B cell (primary cell): ENCODE results near the gene PHF11. TPM values are rescaled to one million over a fixed set of nuclear protein-coding genes. Genes with fewer than 3 reads are reported as not detected.

Experiments
- ATAC-seq: fragments of 200-7000 bp; cut with Tn5 transposase; one replicate; pipeline ENCODE4 v1.10.0; 2021; ENCODE audit warnings: low read depth, mild to moderate bottlenecking, moderate number of reproducible peaks, moderate library complexity
- CTCF ChIA-PET: fragments of 350-600 bp; sonication (Branson Sonifier 250); formaldehyde crosslinking; loops from one replicate; lab custom pipeline; 2021; ENCODE audit warnings: antibody characterized with exemption, inconsistent platforms; lab: Charles Lee
- POLR2A ChIA-PET: fragments of 350-600 bp; sonication (Branson Sonifier 250); formaldehyde crosslinking; loops from one replicate; lab custom pipeline; 2021; ENCODE audit warnings: antibody characterized with exemption; lab: Charles Lee
- DNase-seq: peaks from one replicate; pipeline ENCODE4 v3.0.0; 2013
- H2AFZ ChIP-seq: 2 replicates; pipeline ENCODE4 v1.6.1; 2012; ENCODE audit warnings: mild to moderate bottlenecking, low read depth, low read length; ENCODE audit not compliant: insufficient read depth, poor library complexity, severe bottlenecking
- H3K27ac ChIP-seq, 2 donors: 1 replicate in 1 of 2; 2 replicates in 1 of 2; pipeline ENCODE4 v1.5.1; 2012 to 2013; ENCODE audit warnings: low read length in 2 of 2, mild to moderate bottlenecking in 2 of 2, moderate library complexity in 1 of 2
- H3K27me3 ChIP-seq, 4 experiments: fragments of 200-600 bp in 1 of 4; sonication (generic) in 1 of 4; replicated peaks in 1 of 4; 1 replicate in 2 of 4; 2 replicates in 2 of 4; pipeline versions ENCODE4 v1.6.1 to v1.7.0; 2013 to 2016; ENCODE audit warnings: low read length in 3 of 4, mild to moderate bottlenecking in 2 of 4, mixed read lengths in 1 of 4, moderate library complexity in 1 of 4; ENCODE audit not compliant: insufficient read depth in 4 of 4, control insufficient read depth in 3 of 4; ENCODE audit errors: control extremely low read depth in 1 of 4
- H3K36me3 ChIP-seq, 2 experiments: replicated peaks in 1 of 2; 1 replicate in 1 of 2; 2 replicates in 1 of 2; pipeline versions ENCODE4 v1.6.1 to v1.7.1; 2013; ENCODE audit warnings: low read length in 1 of 2; ENCODE audit not compliant: insufficient read depth in 2 of 2, control insufficient read depth in 1 of 2; ENCODE audit errors: control extremely low read depth in 1 of 2, extremely low read depth in 1 of 2
- H3K4me1 ChIP-seq, 2 donors: fragments of 200-600 bp in 1 of 2; sonication (generic) in 1 of 2; 1 replicate in 1 of 2; 2 replicates in 1 of 2; pipeline versions ENCODE4 v1.5.1 to v1.6.1; 2013 to 2017; ENCODE audit warnings: low read length in 2 of 2; ENCODE audit not compliant: control insufficient read depth in 2 of 2, insufficient read depth in 2 of 2
- H3K4me2 ChIP-seq: replicated peaks from 2 replicates; pipeline ENCODE3; 2012; ENCODE audit warnings: mild to moderate bottlenecking, low read depth, low read length; ENCODE audit not compliant: poor library complexity, severe bottlenecking
- H3K4me3 ChIP-seq, 5 experiments: fragments of 200-600 bp in 1 of 5; sonication (generic) in 1 of 5; 1 replicate in 3 of 5; 2 replicates in 2 of 5; pipeline versions ENCODE4 v1.5.1 to v1.7.0; 2011 to 2016; ENCODE audit warnings: low read length in 4 of 5, mild to moderate bottlenecking in 4 of 5, low read depth in 2 of 5, control low read depth in 1 of 5, moderate library complexity in 1 of 5; ENCODE audit not compliant: insufficient read depth in 1 of 5; ENCODE audit errors: control extremely low read depth in 1 of 5, extremely low read depth in 1 of 5
- H3K79me2 ChIP-seq: fragments of 200-600 bp; sonication (generic); one replicate; pipeline ENCODE4 v1.6.0; 2016; ENCODE audit warnings: low read length; ENCODE audit not compliant: control insufficient read depth, insufficient read depth
- H3K9ac ChIP-seq: fragments of 200-600 bp; sonication (generic); 2 replicates; pipeline ENCODE4 v1.6.1; 2017; ENCODE audit warnings: mild to moderate bottlenecking, low read length, moderate library complexity
- H3K9me3 ChIP-seq, 3 donors: one replicate each; pipeline versions ENCODE4 v1.6.1 to v1.7.1; 2013; ENCODE audit warnings: low read length in 2 of 3; ENCODE audit not compliant: control insufficient read depth in 2 of 3, insufficient read depth in 1 of 3; ENCODE audit errors: control extremely low read depth in 1 of 3
- H4K20me1 ChIP-seq: 2 replicates; pipeline ENCODE4 v1.6.0; 2012; ENCODE audit warnings: mild to moderate bottlenecking, low read length; ENCODE audit not compliant: insufficient read depth, control insufficient read depth, poor library complexity, severe bottlenecking
- H3K27ac Mint-ChIP-seq: one replicate; pipeline ENCODE4 v1.8.0; 2021; ENCODE audit warnings: mixed read lengths
- H3K27me3 Mint-ChIP-seq: one replicate; pipeline ENCODE4 v1.8.0; 2021; ENCODE audit warnings: mixed read lengths
- H3K4me1 Mint-ChIP-seq: one replicate; pipeline ENCODE4 v1.8.0; 2021; ENCODE audit warnings: mixed read lengths
- H3K4me3 Mint-ChIP-seq: one replicate; pipeline ENCODE4 v1.8.0; 2021; ENCODE audit warnings: mixed read lengths
- H3K9me3 Mint-ChIP-seq: one replicate; pipeline ENCODE4 v1.8.0; 2022; ENCODE audit warnings: mixed read lengths; ENCODE audit not compliant: insufficient read depth
- EZH2 ChIP-seq: IDR thresholded peaks from 2 replicates; pipeline ENCODE4 v1.6.1; 2012; ENCODE audit warnings: borderline replicate concordance, low read depth, mild to moderate bottlenecking, moderate library complexity, low read length; ENCODE audit not compliant: insufficient read depth, poor library complexity, severe bottlenecking
- WGBS: methylation state at CpG from one replicate; pipeline ENCODE4 v1.1.5; 2013; ENCODE audit warnings: missing lambda C conversion rate; ENCODE audit not compliant: insufficient coverage; 5-methylcytosine and 5-hydroxymethylcytosine counted together
- intact Hi-C: fragments of 100-400 bp; cut with micrococcal nuclease; formaldehyde crosslinking; loops from one replicate; pipeline ENCODE4 v1.10.0; 2022
- polyA plus RNA-seq: library from polyadenylated mRNA; depleted of rRNA; stranded (reverse); fragments of >200 nt; gene quantifications from 2 replicates; pipeline ENCODE4 v1.2.3, GENCODE V29; 2012
- total RNA-seq, 2 donors: library from RNA; stranded (reverse); fragments of 120-200 nt in 1 of 2; gene quantifications; 1 replicate in 1 of 2; 2 replicates in 1 of 2; pipeline versions ENCODE4 v1.2.3 to v1.2.4, GENCODE V29; 2013 to 2022
- TF ChIP-seq, protein P1 (sequence below): fragments of 200-600 bp; IDR thresholded peaks from one replicate; pipeline ENCODE4 v1.8.0; 2022; ENCODE audit warnings: antibody characterized with exemption, mild to moderate bottlenecking

Gene PHF11
- total and polyA plus RNA-seq, 2 donors (not counting 1 experiment from before 2014, with no cell fraction given) = 79.0 to 176 TPM

DNA sequence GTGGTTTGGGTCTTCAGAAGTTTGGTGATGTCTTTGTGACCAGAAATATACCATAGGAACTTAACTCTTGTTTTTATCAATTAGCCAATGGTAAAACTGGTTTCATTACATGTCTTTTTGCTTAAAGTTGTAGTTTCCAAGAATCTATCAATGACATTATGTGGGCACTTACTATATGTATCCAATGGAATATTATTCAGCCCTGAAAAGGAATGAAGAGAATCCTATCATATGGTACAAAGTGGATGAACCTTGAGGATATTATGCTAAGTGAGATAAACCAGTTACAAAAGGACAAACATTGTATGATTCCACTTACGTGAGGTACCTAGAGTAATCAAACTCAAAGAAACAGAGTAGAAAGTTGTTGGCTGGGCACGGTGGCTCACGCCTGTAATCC lies 63.3 kb downstream of the PHF11 start:
- H3K4me3 ChIP-seq = no peak overlapping the region
- H3K36me3 ChIP-seq = peaks cover 4 to 48% of the 10 kb centered on the region in 2 experiments
- Mint-ChIP-seq H3K4me1 (peaks cover 1% of the 10 kb centered on the region), H3K27ac (no peak overlapping the region), H3K9me3 (no peaks in the 10 kb centered on the region), H3K4me3 (no peak overlapping the region), H3K27me3 (no peaks in the 10 kb centered on the region)
- intact Hi-C loops = no loop called here
- H3K4me2 ChIP-seq = no peak overlapping the region
- TF ChIP-seq EZH2 = no peak
- TF ChIP-seq, protein P1, sequence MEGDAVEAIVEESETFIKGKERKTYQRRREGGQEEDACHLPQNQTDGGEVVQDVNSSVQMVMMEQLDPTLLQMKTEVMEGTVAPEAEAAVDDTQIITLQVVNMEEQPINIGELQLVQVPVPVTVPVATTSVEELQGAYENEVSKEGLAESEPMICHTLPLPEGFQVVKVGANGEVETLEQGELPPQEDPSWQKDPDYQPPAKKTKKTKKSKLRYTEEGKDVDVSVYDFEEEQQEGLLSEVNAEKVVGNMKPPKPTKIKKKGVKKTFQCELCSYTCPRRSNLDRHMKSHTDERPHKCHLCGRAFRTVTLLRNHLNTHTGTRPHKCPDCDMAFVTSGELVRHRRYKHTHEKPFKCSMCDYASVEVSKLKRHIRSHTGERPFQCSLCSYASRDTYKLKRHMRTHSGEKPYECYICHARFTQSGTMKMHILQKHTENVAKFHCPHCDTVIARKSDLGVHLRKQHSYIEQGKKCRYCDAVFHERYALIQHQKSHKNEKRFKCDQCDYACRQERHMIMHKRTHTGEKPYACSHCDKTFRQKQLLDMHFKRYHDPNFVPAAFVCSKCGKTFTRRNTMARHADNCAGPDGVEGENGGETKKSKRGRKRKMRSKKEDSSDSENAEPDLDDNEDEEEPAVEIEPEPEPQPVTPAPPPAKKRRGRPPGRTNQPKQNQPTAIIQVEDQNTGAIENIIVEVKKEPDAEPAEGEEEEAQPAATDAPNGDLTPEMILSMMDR = no peak
- DNase-seq = no peak
- H2AFZ ChIP-seq = no peak overlapping the region
- ChIA-PET POLR2A (interaction anchor here (0.6 kb wide), 1 partner anchor 253 kb away, joined by 4 read pairs; no protein-coding TSS in a partner anchor), CTCF (no interaction called here)
- no peaks in the 10 kb centered on the region for H3K9me3 ChIP-seq
- no peak for ATAC-seq
- no peak overlapping the region for H3K27ac ChIP-seq
- H3K9ac ChIP-seq = no peak overlapping the region
- no peaks in the 10 kb centered on the region for H3K27me3 ChIP-seq
- peaks cover 4% of the 10 kb centered on the region for H3K79me2 ChIP-seq
- no peaks in the 10 kb centered on the region for H4K20me1 ChIP-seq
- H3K4me1 ChIP-seq = no peaks in the 10 kb centered on the region
- 90% methylated on average over 2 of the region's 3 CpGs for WGBS

DNA sequence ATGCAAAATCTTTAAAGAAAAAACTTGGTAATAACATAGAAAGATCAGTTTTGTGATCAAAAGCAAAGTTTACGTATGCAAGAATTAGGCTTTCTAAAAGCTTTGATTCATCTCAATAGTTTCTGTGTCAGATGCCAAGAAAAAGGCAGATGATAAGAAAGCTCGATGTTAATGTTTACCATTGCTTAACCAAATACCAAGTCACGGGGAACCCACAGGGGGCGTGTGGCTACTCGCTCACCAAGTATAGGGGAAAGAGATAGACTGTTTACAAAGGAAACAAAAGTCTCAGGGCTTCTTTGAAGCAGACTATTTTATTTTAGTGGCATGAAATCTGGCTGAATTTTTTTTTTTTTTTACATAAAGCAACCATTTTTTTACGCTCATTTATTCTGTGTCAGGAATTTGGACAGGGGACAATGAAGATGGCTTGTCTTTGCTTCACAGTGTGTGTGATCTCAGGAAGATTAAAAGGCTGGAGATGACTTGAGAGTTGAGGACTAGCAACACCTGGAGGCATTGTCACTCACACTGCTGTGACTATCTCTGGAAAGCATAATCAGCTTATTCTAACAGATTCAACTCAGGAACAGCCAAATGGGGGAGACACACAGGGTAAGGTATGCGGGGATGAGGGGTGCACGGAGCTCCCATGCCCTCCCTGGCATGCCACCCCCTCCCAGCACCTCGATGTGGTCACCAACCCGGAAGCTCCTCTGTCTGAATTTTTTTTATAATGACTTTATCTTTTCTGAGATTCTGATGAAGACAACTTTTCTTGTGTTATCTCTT lies 64.7 kb downstream of the PHF11 start:
- 67% methylated on average over 1 of the region's 10 CpGs for WGBS
- POLR2A ChIA-PET = interaction anchor here (0.7 kb wide), 1 partner anchor 1279 kb away, joined by 5 read pairs; no protein-coding TSS in a partner anchor
- H3K27me3 Mint-ChIP-seq = no peaks in the 10 kb centered on the region
- Histone ChIP-seq H3K4me3 (no peak overlapping the region), H3K4me1 (no peaks in the 10 kb centered on the region), H3K9me3 (no peaks in the 10 kb centered on the region), H3K27me3 (no peaks in the 10 kb centered on the region), H3K79me2 (peaks cover 4% of the 10 kb centered on the region), H4K20me1 (no peaks in the 10 kb centered on the region), H2AFZ (no peak overlapping the region), H3K27ac (no peak overlapping the region), H3K36me3 (peaks cover 4 to 44% of the 10 kb centered on the region in 2 experiments), H3K9ac (no peak overlapping the region), H3K4me2 (no peak overlapping the region)
- CTCF ChIA-PET = interaction anchor here (0.6 to 1.6 kb wide), 5 partner anchors 9 to 1582 kb away, joined by 3 to 7 read pairs (median 3); no protein-coding TSS in a partner anchor
- intact Hi-C loops = no loop called here
- H3K27ac Mint-ChIP-seq = no peak overlapping the region
- H3K4me3 Mint-ChIP-seq = no peak overlapping the region
- peaks cover 1% of the 10 kb centered on the region for H3K4me1 Mint-ChIP-seq
- ATAC-seq (no peak), DNase-seq (no peak)
- H3K9me3 Mint-ChIP-seq = no peaks in the 10 kb centered on the region
- TF ChIP-seq, protein P1 = no peak
- no peak for TF ChIP-seq EZH2
